Fibroblast of pulmonary artery (primary cell): ENCODE measurements around the gene ST13.
"Not testable (repeated sequence)": the region's sequence is repeated elsewhere in the genome, so short reads cannot be mapped to it uniquely, and the experiment has no call there.

Source experiments
- DNase-seq: peaks from one replicate; pipeline ENCODE4 v3.0.0-alpha.2; 2010; ENCODE audit warnings: low read depth
- H3K4me3 ChIP-seq: replicated peaks from 2 replicates; pipeline ENCODE4 v1.5.1; 2011; ENCODE audit warnings: low read depth, mild to moderate bottlenecking, control low read depth, low read length, moderate library complexity
- TF ChIP-seq, protein P1 (sequence below): IDR thresholded peaks from 2 replicates; pipeline ENCODE4 v1.5.1; 2011; ENCODE audit warnings: mild to moderate bottlenecking, control low read depth, low read length, inconsistent platforms; ENCODE audit errors: missing control alignments

Gene ST13

DNA sequence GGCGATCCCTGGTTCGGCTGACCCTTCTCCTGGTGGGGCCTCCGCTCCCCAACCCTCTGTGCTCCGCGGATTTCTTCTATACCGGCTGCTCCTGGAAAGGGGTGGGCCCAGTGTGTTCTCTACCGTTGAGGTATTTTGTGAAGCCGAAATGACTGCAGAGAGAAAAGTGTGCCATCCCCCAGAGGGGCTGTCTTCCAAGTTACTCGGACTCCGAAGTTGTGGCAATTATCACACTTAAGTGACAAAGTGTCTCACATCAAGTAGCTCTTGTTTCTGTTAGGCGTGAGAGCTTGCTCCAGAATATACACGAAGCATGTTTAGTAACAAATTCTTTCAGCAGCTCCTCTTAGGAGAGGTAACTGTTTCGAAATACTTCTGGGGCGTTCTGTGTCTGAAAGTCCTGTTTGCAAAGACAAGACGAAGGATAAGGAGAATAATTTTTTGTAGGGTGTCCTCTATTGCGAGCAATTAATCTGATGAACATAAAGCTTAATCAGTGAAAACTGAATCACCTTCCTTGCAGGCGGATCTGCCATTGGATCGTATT is 943 bp upstream of the ST13 start:
- DNase-seq: peak; percentile 22
- H3K4me3 ChIP-seq: peak overlapping the region; percentile 98
- TF ChIP-seq, protein P1, sequence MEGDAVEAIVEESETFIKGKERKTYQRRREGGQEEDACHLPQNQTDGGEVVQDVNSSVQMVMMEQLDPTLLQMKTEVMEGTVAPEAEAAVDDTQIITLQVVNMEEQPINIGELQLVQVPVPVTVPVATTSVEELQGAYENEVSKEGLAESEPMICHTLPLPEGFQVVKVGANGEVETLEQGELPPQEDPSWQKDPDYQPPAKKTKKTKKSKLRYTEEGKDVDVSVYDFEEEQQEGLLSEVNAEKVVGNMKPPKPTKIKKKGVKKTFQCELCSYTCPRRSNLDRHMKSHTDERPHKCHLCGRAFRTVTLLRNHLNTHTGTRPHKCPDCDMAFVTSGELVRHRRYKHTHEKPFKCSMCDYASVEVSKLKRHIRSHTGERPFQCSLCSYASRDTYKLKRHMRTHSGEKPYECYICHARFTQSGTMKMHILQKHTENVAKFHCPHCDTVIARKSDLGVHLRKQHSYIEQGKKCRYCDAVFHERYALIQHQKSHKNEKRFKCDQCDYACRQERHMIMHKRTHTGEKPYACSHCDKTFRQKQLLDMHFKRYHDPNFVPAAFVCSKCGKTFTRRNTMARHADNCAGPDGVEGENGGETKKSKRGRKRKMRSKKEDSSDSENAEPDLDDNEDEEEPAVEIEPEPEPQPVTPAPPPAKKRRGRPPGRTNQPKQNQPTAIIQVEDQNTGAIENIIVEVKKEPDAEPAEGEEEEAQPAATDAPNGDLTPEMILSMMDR: no peak

DNA sequence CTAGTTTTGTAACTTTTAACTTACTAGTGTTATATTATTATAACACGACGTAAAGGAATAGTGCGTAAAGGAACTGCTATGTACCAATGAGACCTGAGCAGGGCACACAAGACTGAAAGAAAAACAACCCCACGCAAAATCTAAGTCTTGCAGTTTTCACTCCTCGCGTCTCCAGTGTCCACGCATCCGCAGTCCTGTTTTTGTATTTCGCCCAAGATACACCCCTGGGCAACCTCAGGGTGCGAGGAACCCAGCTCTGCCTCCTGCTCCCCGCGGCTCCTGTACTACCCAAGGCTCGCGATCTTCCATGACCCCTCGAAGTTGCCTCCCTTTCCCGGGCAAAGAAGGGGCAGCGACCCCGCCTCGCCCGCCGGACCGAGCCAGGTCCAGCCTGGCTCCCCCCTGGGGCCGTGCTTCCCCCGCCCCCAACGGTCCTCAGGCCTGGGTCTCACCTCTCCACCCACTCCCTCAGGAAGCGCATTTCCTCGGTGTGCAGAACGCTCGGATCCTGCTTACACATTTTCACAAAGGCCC is 393 bp downstream of the ST13 start:
- H3K4me3 ChIP-seq: peak overlapping the region; percentile 98
- TF ChIP-seq, protein P1: no peak
- DNase-seq: peak; percentile 31

DNA sequence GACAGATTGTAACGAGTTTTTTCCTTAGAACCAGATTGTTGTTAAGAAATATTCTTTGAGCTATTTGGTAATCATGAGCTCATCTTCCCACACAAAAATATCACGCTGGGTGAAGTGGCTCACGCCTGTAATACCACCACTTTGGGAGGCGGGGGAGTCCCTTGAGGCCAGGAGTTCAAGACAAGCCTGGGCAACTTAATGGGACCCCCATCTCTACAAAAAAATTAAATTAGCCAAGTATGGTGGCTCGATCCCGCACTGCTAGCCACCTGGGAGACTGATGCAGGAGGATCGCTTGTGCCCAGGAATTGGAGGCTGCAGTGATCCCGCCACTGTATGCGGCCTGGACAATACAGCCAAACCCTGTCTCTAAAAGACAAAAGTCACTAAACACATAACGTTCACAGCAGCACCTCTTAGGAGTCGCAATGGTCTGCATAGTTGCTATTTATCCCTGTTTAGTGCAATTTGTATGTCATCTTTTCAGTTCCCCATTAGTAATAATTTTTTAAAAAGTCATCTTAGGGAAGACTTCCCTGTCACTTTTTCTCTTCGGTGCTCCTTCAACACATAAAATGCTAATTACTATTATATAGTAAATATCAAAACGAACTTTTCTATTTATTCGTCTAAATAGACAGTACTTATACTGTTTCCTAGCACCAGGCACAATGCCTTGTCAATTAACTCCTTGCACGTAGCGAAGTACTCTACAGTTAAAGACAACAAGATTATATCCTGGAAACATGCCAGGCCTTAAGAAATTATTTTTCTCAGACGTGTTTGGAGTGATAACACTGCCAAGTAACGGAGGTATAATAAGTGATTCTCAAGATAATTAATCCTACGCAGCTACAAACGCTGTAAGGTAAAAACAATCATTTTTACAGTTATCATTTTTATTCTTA is 1.1 kb downstream of the ST13 start:
- DNase-seq: peak; percentile 40
- TF ChIP-seq, protein P1: no peak
- H3K4me3 ChIP-seq: peak overlapping the region; percentile 98

DNA sequence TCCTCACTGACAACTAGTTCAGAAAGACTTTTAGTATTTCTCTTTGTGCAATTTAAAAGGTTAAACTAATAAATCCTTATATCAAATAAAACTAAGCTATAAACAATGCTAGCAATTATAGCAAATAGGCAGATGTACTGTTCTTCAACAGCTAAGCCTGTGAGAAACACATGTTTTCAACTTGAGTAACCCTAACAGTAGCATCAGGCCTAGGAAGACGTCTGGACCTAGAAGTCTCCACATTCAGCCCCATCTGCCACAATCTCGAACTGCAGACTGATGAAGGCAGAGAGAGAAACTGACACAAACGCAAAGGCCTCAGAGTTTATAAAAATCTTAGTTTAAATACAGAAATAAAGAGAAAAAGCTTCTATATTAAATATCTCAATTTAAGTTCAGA is 2.5 kb downstream of the ST13 start:
- peak; percentile 4 for DNase-seq
- TF ChIP-seq, protein P1: no peak
- peak overlapping the region; percentile 98 for H3K4me3 ChIP-seq

DNA sequence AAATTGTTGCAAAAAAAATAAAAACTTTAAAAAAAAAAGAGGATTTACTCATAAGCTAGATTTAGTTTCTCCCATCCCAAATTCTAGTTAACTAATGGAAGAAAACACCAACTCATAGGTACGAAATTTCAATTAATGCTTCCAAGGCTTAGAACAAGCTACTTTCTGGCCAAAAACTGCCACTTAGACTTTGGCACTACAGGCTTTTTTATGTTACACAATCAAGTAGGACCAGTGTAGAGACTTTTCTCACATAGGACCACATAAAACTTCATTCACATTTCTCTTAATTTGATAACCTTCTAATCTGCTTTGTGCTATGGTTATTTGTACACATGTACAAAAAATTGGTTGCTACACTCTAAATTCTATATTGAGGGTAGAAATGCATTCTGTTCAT is 3.1 kb downstream of the ST13 start:
- no peak for DNase-seq
- H3K4me3 ChIP-seq: no peak overlapping the region
- TF ChIP-seq, protein P1: no peak

DNA sequence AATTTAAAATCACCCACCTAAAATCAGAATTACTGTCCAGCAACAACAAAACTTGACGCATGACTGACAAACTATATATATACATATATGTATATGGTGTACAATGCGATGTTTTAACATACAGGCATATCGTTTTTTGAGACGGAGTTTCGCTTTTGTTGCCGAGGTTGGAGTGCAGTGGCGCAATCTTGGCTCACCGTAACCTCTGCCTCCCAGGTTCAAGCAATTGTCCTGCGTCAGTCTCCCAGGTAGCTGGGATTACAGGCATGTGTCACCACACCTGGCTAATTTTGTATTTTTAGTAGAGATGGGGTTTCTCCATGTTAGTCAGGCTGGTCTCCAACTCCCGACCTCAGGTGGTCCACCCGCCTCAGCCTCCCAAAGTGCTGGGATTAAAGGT is 10.6 kb downstream of the ST13 start:
- not testable (repeated sequence) for H3K4me3 ChIP-seq, DNase-seq

DNA sequence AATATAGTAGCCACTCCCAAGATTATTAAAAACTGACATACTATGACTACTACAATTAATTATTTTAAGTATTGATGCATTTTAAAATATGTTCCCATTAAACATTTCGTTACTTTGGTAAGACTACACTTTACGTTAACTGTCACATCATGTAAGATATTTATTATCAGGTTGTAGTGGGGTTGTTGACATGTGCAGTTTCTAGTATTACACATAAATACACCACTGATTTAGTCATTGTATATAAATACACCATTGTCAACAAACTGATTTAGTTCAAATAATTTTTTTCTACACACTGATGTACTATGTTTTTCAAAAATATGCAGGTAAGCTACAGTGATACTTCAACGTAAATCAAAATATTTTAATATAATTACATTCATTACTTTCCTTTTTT is 11.5 kb downstream of the ST13 start:
- TF ChIP-seq, protein P1: no peak
- DNase-seq: no peak
- no peak overlapping the region for H3K4me3 ChIP-seq
